HG03066 (cell line): Measurements from ENCODE around the gene CLRN3.

Experiments used
- ATAC-seq: cut with Tn5 transposase; IDR thresholded peaks from one replicate; pipeline ENCODE4 v1.9.1; 2021; ENCODE audit warnings: low read depth; ENCODE audit not compliant: unreplicated experiment

Gene CLRN3

DNA sequence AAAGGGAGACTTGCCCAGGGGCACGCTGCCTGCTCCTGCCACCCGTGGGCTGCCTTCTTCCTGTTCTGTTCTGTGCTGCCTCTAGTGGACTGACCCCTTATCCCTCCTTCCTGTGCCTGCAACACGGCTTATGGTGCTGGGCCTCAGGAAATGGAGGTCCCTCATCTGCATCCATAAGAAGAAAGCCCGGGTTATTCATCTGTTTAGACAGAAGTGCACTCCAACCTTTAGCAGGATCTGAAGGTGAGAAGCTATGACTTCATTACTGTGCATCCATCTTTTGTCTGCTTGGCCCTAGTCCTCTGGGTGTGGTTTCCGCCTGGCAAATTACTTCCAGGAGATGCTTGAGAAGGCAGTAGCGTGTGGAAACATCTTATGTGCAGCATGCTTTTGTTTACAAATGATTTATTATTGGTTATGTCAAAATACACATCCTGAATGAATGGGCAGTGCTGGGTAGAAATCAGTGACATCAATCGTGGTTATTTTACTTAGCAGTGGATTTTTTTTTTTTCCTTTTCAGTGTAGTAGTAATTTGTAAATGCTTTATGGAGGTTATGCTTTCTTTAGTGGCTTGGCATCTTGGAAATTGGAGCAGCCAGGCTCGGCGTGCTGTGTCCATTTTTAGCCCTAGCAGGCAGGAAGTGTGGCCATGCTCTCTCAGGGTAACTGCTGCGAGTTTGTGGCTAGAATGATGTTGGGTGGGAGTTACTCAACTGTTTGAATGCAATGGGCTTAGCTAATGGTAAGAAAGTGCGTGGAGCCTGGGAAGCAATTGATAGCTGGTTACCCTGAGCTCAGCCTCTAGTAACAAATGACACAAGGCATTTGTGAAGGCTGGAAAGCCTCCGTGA, 26.9 kb upstream of the CLRN3 start:
- ATAC-seq, result no peak

DNA sequence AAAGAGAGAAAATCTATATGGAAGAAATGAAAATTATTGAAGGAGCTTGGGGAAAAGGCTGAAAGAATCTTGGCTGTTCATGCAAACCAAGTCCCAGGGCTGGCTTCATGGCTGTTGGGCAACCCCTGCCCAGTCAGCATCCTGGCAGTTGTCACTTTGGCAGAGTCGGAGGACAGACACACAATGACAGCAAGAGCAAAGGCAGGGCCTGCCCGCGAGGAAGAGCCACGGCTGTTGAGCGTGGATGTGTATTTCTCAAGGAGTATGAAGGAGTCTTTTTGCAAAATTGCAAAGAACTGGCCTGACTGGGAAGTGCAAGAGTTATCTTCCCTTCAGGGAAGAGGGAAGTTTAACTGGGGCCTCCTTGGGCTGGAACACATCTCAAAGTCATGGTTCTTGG, 25.8 kb upstream of the CLRN3 start:
- no peak for ATAC-seq

DNA sequence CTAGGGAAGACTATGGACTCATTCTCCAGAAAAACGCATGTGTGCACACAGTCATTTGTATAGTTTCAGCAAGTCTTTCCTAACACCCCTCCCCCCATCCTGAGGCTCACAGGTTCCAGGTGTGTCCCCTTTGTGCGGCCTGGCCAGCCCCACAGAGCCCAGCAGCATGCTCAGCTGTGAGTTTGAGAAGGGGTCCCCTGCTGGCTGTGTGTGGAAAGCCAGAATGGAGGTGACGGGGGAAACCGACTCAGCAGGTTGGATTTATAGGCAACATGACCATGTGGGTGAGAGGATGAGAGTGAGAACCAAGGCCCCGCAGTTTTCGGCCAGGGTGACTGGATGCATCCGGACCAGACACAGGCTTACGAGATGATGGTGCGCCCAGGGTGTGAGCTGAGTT, 24.1 kb upstream of the CLRN3 start:
- no peak for ATAC-seq

DNA sequence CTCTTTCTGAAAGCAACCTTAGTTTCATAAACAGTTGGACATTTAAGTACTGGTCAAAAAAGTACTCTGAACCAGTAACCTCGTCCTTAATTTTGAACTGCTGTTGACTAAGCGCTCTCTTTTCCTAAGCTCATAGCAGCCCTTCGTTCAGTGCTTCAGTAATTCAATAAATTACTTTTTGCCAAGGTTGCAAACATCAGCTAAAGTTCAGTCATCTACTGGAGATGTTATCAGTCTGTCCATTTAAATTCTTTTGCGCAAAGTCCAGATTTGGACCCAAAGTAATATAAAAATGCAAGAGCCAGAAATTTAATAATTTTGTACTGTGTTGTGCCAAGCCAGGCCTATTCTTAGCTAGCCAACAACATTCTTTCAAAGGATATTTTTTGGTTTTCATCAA, 22.6 kb upstream of the CLRN3 start:
- no peak for ATAC-seq

DNA sequence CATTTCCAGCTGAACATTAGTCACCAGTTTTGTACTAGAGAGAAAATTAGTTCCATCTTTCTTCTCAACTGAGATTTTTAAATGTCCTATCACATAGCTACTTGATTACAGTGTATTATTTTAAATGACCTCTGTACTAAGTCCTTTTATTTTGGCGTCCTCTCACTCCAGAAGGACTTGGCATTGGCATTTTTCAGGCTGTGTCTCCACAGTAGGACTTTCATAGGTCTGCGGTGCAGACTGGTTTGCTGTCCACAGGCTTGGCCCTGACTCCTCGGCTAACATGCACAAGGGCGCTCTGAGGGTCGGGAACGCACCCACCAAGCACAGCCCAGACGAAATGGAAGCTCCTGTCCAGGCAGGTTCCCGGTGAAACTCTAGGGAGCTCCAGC, 20.6 kb upstream of the CLRN3 start:
- ATAC-seq, result no peak

DNA sequence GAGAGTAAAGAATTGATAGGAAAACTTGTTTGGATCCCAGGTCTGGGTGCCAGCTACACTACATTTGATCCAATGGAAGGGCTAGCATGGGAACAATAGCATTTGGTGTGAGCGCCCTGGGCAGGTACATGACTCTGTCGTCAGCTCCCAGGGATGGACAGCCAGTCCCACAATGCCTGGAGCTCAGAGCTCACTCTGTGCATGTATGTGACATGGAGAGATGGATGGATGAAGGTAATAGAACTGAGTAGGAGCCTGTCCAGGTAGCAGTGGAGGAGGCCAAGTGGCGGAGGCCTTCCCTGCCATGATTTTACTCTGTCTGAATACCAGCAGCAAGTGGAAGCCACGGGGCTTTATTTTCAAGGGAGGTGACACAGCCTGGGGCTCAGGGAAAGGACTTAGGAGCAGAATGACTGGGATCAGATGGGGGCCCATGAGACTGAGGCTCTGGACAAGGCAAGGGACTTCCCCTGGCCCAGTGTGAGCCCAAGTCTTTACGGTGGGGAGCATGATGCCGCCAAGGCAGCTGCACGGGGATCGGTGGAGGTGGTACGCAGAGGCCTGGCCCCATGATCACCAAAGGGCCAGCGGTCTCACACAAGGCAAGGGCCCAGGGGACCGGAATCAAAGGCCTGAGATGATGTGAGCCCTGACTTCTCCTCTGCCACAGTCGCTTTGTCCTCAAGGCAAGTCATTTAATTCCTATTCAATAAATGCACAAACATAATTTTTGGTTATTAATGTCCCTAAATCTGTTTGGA, 20.0 kb upstream of the CLRN3 start:
- no peak for ATAC-seq

DNA sequence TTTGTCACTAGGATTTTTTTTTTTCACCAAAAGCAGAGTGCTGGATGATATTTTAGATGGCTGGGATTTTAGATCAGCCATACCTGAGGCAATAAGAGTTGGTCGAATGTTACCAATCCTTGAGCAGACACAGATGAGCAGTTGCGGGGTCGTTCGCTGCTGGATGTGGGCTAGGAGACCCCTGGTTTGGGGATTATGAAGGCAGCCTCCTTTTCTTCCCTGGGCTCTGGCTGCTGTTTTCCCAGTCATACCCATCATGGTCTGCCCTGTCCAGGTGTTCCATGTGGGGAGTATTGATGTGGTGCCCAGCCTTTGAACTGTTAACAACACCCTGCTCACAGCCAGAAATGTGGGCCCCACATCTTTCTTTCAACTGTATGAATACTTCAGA, 19.1 kb upstream of the CLRN3 start:
- ATAC-seq, result no peak

DNA sequence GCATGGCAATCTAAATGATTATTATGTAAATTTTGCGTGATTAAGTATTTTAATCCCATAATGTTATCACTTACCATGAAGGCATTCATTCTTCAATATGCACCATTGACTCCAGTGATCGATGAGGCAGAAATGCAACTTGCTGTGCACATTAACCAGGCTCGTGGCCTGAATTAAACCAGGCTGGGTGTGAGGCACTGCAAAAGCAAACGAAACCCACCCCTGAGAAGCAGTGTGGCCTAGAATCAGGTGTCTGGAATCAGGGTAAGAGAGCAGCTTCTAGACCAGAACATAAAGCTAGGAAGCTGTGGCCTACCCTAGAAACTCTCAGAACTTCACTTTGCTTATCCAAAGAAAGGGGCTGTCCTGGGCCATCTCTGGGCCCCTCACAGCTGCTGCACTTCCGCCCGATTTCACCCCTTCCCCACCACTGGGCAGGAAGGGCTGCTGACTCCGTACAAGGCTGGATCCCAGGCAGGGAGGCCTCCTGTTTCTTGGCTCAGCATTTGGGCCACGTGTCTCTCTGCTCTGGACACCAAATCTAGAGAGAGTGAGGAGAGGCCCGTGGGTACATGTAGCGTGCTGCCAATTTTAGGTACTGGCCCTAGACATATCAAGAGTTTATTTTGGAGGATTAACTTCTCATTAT, 18.6 kb upstream of the CLRN3 start:
- no peak for ATAC-seq

DNA sequence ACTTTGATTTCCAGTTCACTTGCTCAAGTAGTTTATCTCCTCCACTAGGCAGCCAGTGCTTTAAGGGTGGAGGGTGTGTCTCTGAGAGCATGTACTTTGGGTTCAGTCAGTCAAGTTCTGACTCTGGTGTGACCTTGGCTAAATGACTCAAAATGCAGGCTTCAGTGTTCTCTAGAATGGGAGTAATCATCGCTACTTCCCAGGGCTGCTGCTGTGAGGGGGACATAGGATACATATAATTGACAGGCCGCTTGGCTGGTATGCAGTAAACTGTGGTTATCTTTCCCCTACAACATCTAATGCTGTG, 17.7 kb upstream of the CLRN3 start:
- no peak for ATAC-seq

DNA sequence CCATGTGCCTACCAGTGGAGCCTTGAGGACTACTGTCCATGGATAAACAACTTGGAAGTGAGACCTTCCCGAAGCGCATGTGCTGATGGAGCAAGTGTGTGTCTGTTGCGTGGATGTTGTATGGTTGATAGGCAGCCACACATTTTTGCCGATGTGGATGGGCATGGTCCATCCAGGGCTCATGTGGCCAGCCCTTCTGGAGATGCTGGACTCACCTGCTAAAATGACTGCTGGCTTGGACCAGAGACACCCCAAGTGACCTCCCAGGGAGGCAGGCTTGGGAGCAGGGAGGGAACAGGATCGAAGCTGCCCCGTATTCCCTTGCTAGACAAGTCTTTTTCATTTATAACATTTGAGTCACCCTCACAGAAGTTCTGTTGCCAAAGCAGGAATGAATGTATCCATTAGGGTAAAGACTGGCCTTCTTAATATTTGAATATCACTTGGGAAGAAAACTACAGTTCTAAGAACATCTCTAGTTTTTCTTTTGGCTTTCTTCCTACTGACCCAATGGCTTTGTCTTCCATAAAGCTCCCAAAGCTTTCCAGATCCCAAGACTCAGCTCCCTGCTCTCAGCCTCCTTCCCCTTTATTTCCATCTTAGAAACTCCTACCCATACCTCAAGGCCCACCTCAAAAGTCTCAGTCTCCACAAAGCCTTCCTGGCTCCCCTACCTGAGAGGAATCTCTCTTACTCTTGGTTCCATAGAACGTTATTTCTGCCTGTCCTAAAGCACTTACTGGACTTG, 17.1 kb upstream of the CLRN3 start:
- ATAC-seq, result no peak

DNA sequence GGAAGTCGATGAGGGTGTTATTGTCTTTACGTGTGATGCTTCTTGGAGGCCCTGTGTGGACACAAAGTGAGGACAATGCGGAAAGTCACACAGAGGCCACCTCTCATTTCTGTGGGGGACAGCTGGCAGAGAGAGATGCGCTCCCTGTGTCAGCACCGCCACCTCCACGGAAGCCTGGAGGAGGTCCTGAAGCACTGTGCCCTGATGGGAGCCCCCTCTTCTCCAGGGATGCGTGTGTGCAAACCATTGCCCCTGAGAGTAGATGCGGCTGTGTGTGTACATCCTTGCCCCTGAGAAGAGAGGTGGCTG, 16.2 kb upstream of the CLRN3 start:
- ATAC-seq, result no peak

DNA sequence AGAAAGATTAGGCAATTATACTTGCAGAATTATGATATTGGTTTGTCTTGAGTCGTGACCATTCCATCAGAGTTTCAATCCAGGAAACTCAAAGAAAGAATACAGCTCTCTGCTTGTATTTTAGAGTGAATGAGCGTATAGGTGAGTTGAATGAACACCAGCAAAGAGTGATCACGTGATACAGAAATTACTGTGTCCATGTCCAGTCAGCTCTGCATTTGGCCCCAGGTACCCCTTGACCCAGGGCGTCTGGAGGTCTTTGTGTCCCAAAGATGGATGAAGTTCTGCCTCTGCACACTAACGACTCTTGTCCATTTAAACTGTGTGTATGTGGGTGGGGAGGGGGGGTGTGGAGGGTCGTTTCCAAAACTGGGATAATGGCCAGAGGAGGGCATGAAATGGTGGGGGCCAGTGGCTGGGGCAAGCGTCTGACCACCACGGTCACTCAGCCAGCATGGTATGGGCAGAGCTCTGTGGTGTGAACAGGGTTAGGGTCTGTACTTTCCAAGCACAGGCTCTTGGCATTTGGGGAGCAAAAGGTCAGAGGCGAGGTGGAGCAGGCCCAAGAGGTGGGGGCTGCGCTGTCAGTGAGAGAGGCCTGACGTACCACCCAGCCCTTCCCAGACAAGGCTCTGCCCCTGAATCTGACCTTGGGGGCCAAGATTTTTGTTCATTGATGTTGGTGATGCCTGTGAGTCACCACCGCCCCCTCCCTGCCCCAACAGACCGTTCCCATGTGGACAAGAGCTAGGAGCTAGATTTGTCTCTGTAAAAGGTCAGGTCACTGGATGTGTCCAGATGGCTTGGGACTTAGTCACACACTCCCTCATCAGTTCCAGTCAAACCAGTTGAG, 15.6 kb upstream of the CLRN3 start:
- ATAC-seq, result no peak

DNA sequence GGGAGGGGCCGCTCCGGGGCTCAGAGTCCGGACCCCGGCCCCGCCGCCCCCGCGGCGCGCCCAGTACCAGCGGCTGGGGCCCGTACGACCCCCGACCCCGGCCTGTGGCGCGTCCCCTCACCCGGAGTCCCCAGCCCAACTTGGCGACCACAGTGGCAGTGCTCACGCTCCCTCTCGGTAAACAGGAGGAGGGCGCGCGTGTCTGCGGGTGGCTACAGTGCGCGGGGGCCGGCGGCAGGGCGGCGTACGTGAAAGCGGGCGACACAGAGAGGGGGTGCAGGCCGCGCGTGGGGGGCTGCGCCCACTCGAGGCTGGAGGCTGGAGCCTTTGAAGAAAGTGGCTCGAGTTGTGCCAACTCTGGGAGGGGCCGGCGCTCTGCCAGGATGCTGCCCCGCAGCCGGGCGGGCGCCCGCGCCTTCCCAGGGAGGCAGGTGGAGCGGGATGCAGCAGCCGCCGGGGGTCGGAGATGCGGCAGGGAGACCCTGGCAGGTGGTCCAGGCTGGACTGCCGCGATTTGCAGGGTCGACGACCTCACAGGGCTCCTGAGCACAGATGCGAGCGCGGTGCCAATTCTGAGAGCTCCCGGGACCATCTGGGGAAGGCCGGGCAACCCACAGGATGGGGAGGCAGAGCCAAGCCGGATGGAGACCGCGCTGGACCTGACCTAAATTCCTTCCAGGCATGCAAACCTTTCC, 14.8 kb upstream of the CLRN3 start:
- ATAC-seq, result no peak

DNA sequence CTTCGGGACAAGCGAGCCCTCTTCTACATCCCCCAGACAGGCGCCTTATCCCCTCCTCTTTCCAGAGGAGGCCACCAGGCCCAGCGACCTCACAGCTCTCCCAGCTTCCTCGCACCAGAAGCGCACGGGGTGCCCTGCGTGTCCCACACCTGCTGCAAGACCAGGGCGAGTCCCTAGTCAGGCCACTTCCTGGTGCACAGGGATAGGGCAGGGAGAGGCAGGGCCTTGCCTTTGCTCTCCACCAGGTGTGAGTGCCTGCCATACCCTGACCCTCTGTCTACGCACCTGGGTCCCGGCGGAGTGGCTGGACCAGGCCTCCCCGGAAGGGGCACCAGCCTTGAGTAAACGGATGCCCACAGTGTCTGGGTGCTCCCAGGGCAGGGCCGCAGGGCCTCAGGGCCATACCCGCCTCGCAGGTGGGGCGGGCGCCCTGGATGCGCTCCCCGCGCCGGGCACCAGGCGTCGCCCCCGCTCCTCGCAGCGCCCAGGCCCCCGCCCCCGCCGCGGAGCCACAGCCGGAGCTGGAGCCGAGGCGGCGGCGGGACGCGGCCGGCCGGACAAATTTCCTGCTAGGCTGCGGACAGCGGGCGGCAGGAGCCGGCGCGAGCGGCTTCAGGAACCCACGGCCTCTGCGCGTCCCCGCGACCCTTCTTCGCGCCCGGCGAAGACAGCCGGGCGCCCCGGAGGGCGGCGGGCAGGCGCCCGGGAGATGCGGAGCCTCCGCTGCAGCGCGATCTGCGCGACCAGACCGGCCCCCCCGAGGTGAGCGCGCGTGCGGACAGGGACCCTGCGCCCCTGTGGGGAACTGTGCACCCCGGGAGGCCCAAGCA, 14.0 kb upstream of the CLRN3 start, which contains the start of gene PTPRE:
Gene PTPRE, plus strand, starts transcription at position 556 of the 830 bp plus-strand sequence. CDS start 133,779 bp downstream, outside the sequence.
- ATAC-seq, result peak; percentile 69

DNA sequence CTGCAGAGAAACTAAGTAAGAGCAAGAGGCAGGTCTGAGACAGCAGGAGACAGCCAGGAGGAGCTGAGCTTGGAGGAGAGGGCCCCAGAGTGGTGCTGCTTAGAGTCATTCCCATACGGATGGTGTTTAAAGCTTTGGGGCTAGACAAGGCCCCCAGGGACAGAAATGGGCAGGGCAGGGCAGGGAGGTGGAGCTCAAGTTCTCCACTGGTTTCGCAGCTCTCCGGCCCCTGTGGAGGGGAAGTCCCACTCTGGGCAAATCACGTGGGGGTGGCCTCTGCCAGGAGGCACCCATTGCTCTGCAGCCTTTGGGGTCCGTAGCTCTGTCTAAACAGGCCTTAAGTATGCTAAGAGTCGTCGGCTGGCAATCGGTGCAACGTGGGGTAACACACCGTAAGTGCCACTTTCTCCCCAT, 13.1 kb upstream of the CLRN3 start:
- ATAC-seq, result no peak

DNA sequence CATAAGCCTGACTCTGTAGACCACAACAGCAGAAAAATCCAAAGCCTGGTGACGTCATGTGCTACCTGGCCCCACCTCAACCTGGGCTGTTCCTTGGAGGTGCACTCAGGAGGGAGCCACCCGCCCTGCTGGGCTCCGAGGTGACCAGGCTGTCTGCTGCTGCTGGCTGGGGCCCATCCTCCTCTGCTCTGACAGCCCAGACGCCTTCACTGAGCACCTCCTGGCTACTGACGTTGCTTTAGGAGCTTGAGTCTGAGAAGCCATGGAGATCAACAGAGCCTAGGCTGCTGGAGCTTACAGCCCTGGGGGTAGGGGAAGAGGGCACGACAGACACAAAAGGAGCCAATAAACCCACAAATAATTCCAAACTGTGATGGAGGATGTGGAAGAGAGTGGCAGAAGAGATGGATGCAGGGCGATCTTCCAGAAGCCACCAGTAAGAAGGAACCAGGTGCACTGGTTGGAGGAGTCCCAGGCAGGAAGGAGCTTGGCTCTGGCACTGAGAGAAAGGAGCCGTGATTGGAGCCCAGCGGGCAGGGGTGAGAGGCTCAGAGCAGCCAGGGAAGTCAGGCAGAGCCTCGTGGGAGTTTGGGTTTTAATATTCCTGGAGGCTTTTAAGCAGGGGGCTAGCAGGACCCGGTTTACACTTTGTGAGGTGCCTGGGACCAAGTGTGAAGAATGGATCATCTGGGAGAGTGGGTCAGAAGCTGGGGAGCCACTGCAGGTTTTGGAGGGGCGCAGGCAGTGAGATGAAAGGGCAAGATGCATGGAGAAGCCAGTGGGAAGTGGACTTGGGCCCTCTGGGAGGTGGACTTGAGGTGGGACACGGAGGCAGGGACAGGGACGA, 12.5 kb upstream of the CLRN3 start:
- no peak for ATAC-seq

DNA sequence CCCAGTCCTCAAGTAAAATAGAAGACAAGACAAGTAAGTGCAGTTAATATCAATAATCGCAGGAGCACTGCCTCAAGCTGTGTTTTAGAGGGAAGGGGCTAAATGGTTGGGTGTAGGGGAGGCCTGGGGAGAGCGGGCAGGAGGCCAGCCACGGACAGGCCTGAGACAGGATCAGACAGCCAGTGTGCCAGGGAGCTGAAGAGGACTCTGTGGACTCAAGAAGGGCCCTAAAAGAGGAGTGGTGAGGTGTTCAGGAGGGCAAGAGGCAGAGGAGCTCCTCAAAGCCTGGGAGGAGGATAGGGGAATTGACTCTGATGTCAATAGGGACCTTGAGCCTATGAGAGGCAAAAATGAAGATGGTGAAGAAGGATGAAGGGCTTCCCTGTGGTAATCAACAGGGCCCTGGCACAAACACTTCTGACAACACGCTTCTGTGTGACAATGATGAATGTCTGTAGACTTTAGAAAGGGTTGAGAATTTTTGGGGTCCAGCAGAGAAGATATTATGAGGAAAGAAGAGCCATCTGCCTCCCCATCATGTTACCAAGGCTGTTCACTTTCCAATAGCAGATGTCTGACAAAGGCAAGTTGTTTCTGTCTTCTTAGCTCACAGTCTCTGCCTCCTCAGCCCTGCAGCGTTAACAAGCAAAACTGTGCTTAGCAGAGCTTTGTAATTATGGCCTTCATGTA, 11.7 kb upstream of the CLRN3 start:
- no peak for ATAC-seq
